GM19438 (cell line): ENCODE results near the gene NEXN.

Source experiments
- ATAC-seq: cut with Tn5 transposase; IDR thresholded peaks from one replicate; pipeline ENCODE4 v1.9.1; 2021; ENCODE audit warnings: low read depth; ENCODE audit not compliant: unreplicated experiment

NEXN gene

GRCh38 chr1:77991638-77992037, 103.2 kb downstream of the NEXN start:
- no peak for ATAC-seq
